SJCRH30 (cell line): ENCODE data around the gene ZNF423. TPM values are rescaled to one million over a fixed set of nuclear protein-coding genes. Genes with fewer than 3 reads are reported as not detected.

Experiments used
- DNase-seq, 2 experiments: peaks; one replicate each; pipeline ENCODE4 v3.0.0-alpha.2; 2015 to 2020
- H3K27ac ChIP-seq: fragments of 250-450 bp; sonication (Bioruptor Pico); 2 replicates; pipeline ENCODE4 v1.5.1; 2020; ENCODE audit warnings: mild to moderate bottlenecking, moderate library complexity
- H3K27me3 ChIP-seq: fragments of 250-450 bp; sonication (Bioruptor Pico); 2 replicates; pipeline ENCODE4 v1.5.1; 2020; ENCODE audit warnings: mild to moderate bottlenecking, moderate library complexity
- H3K36me3 ChIP-seq: fragments of 250-450 bp; sonication (Bioruptor Pico); 2 replicates; pipeline ENCODE4 v1.5.1; 2020; ENCODE audit warnings: mild to moderate bottlenecking, moderate library complexity
- H3K4me1 ChIP-seq: fragments of 250-450 bp; sonication (Bioruptor Pico); 2 replicates; pipeline ENCODE4 v1.5.1; 2020; ENCODE audit warnings: mild to moderate bottlenecking, moderate library complexity
- H3K4me3 ChIP-seq: fragments of 250-450 bp; sonication (Bioruptor Pico); 2 replicates; pipeline ENCODE4 v1.5.1; 2020; ENCODE audit warnings: mild to moderate bottlenecking, moderate library complexity
- H3K9me3 ChIP-seq: fragments of 250-450 bp; sonication (Bioruptor Pico); replicated peaks from 2 replicates; pipeline ENCODE4 v1.5.1; 2020; ENCODE audit warnings: mild to moderate bottlenecking, moderate library complexity
- total RNA-seq: library from RNA; depleted of rRNA; stranded (reverse); fragments of >200 nt; shearing (Covaris generic); gene quantifications from 2 replicates; pipeline ENCODE4 v1.2.3, GENCODE V29; 2014

The ZNF423 gene
- total RNA-seq, 1 experiment from 2014 or later, result 7.9 TPM

- DNase-seq, result peak; percentile 59 to 68
- no peak overlapping the region for H3K4me3 ChIP-seq
- H3K27me3 ChIP-seq, result no peaks in the 10 kb centered on the region
- H3K27ac ChIP-seq, result no peak overlapping the region
- no peaks in the 10 kb centered on the region for H3K36me3 ChIP-seq
- H3K4me1 ChIP-seq, result peaks cover 37% of the 10 kb centered on the region
- H3K9me3 ChIP-seq, result no peaks in the 10 kb centered on the region
Measured at GRCh38 chr16:49658531-49658930, 197.4 kb downstream of the ZNF423 start.

GRCh38 chr16:49657736-49658465, 198.0 kb downstream of the ZNF423 start:
- H3K27ac ChIP-seq, result no peak overlapping the region

GRCh38 chr16:49654425-49654824, 201.5 kb downstream of the ZNF423 start:
- H3K27ac ChIP-seq, result no peak overlapping the region
- H3K4me3 ChIP-seq, result no peak overlapping the region
- peaks cover 34% of the 10 kb centered on the region for H3K4me1 ChIP-seq
- no peaks in the 10 kb centered on the region for H3K36me3 ChIP-seq
- H3K9me3 ChIP-seq, result no peaks in the 10 kb centered on the region
- H3K27me3 ChIP-seq, result no peaks in the 10 kb centered on the region
- DNase-seq, result no peak

More at GRCh38 chr16:49657736-49658465, 198.0 kb downstream of the ZNF423 start:
- peaks cover 31% of the 10 kb centered on the region for H3K4me1 ChIP-seq
- no peaks in the 10 kb centered on the region for H3K9me3 ChIP-seq
- no peak overlapping the region for H3K4me3 ChIP-seq
- no peaks in the 10 kb centered on the region for H3K27me3 ChIP-seq
- no peaks in the 10 kb centered on the region for H3K36me3 ChIP-seq
- peak in 1 of 2 experiments; percentile 53 for DNase-seq

GRCh38 chr16:49653577-49653976, 202.3 kb downstream of the ZNF423 start:
- H3K4me3 ChIP-seq, result no peak overlapping the region
- H3K9me3 ChIP-seq, result no peaks in the 10 kb centered on the region
- H3K27ac ChIP-seq, result no peak overlapping the region
- no peaks in the 10 kb centered on the region for H3K27me3 ChIP-seq
- H3K4me1 ChIP-seq, result peaks cover 25% of the 10 kb centered on the region
- no peak for DNase-seq
- H3K36me3 ChIP-seq, result no peaks in the 10 kb centered on the region

DNA sequence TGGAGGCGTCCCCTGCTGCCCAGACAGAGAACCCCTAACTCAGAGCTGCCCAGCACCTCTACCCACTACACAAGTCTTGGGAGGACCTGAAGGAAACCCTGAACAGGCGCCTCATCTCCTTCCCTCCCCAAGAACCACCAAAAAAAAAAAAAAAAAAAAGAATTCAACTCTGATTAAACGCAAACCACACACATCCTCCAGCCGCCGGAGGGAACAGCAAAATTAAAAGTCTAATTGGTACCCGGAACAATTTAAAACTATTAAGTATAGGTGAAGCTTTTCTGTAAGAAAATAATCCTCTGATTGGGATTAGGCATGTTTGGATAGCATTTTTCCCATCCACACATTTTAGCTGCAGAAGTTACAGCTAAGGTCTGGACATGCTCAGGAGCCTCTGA, 202.7 kb downstream of the ZNF423 start:
- H3K36me3 ChIP-seq, result no peaks in the 10 kb centered on the region
- H3K9me3 ChIP-seq, result peaks cover 1% of the 10 kb centered on the region; the same call in 1 of the 2 replicates
- no peaks in the 10 kb centered on the region for H3K27me3 ChIP-seq
- H3K4me1 ChIP-seq, result peaks cover 21% of the 10 kb centered on the region
- H3K27ac ChIP-seq, result no peak overlapping the region
- H3K4me3 ChIP-seq, result no peak overlapping the region
- DNase-seq, result no peak

DNA sequence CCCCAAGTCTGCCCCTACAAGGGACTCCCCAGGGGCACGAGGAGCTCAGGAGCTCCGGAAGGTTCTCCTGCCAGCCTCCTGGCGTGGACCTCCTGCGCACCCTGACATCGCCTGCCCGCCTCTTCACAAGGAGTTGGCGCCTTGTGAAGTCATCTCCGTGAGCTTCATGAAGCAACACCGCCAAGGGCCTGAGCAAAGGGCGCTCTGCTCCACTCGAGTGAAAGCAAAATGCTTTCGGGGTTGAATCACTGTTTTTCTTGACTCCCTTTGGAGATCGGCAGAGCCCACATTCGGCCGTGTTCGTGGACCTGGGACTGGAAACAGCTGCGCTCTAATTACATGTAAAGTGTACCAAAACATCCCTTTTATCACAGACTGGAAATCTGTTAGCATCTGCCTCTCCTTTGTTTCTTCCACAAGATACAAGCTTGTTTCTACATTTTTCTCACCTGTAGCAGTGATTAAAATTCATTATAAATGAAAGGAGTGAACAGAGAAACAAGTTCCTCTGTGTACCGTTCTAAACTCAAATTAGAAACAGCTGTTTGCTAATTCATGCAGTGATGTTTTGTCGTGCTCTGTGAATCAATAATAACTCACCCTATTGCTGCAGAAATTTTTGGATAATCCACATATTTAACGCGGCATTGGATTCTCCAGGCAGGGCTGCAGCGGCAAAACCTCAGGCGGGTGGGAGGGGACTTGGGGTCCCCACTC, 203.3 kb downstream of the ZNF423 start:
- Histone ChIP-seq H3K4me1 (peaks cover 16% of the 10 kb centered on the region), H3K4me3 (peak overlapping the region; percentile 21; the same call in 1 of the 2 replicates), H3K27ac (no peak overlapping the region), H3K36me3 (no peaks in the 10 kb centered on the region), H3K9me3 (peaks cover 7% of the 10 kb centered on the region; the same call in 1 of the 2 replicates), H3K27me3 (no peaks in the 10 kb centered on the region)
- DNase-seq, result peak in 1 of 2 experiments; percentile 47

DNA sequence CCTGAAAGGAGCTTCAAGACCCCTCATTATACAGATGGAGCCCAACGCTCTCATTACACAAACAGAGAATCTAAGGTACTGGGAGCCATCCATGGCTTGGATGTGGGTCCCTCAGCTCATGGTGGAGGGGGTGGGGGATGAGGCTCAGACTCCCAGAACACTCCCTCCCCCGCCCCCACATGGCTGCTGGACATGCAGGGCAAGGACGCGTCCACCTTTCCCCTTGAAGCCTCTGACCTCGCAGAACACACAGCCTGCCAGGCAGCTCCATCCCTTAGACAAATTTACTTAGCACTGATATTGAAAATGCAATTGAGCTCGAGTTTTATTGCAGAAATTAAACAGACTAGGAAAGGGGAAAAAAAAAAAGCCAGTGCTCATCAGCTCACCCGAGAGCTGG, 203.9 kb downstream of the ZNF423 start:
- Histone ChIP-seq H3K27ac (no peak overlapping the region), H3K27me3 (no peaks in the 10 kb centered on the region), H3K4me3 (no peak overlapping the region), H3K9me3 (peaks cover 11% of the 10 kb centered on the region; the same call in 1 of the 2 replicates), H3K36me3 (no peaks in the 10 kb centered on the region), H3K4me1 (peaks cover 12% of the 10 kb centered on the region)
- DNase-seq, result no peak

- Histone ChIP-seq H3K36me3 (no peaks in the 10 kb centered on the region), H3K27ac (no peak overlapping the region), H3K4me3 (no peak overlapping the region), H3K27me3 (no peaks in the 10 kb centered on the region), H3K4me1 (peaks cover 12% of the 10 kb centered on the region), H3K9me3 (peaks cover 11% of the 10 kb centered on the region; the same call in 1 of the 2 replicates)
- DNase-seq, result no peak
Measured at GRCh38 chr16:49651226-49651625, 204.7 kb downstream of the ZNF423 start.

DNA sequence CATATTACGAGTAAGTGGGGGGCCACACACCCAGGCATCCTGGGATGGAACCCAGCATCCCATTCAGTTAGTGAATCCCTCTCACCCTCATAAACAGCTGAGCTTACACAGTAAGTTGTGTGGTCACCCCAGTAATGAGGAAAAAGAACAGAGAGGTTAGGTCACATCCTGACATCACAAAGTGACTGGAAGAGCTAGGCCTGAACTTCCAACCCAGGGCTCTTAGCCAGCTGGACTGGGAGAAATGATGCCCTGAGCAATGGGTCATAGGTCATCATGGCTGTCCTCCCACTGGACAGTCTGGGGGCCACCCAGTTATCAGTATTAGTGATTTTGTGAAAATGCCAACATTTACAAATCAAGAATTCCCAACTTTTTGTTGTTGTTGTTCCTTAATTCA, 205.3 kb downstream of the ZNF423 start:
- no peak overlapping the region for H3K27ac ChIP-seq
- no peaks in the 10 kb centered on the region for H3K36me3 ChIP-seq
- peaks cover 12% of the 10 kb centered on the region for H3K4me1 ChIP-seq
- H3K4me3 ChIP-seq, result no peak overlapping the region
- H3K27me3 ChIP-seq, result no peaks in the 10 kb centered on the region
- H3K9me3 ChIP-seq, result peaks cover 11% of the 10 kb centered on the region; the same call in 1 of the 2 replicates
- no peak for DNase-seq

GRCh38 chr16:49649013-49649765, 206.7 kb downstream of the ZNF423 start:
- Histone ChIP-seq H3K36me3 (no peaks in the 10 kb centered on the region), H3K9me3 (peaks cover 11% of the 10 kb centered on the region; the same call in 1 of the 2 replicates), H3K27ac (no peak overlapping the region), H3K4me1 (peaks cover 12% of the 10 kb centered on the region), H3K27me3 (no peaks in the 10 kb centered on the region), H3K4me3 (no peak overlapping the region)
- DNase-seq, result no peak

DNA sequence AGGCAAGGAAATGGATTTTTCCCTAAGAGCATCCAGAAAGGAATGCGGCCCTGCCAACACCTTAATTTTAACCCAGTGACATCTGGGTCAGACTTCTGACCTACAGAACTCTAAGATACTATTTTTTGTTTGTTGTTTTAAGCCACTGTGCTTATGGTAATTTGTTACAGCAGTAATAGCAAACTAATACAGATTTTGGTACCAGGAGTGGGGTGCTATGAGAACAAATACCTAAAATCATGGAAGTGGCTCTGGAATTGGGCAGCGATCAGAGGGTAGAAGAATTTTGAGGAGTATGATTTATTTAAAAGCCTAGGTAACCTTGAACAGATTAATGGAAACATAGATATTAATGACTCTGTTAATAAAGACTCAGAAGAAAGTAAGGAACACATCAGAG, 208.2 kb downstream of the ZNF423 start:
- Histone ChIP-seq H3K4me1 (peaks cover 12% of the 10 kb centered on the region), H3K27me3 (no peaks in the 10 kb centered on the region), H3K9me3 (peaks cover 11% of the 10 kb centered on the region; the same call in 1 of the 2 replicates), H3K27ac (no peak overlapping the region), H3K36me3 (no peaks in the 10 kb centered on the region), H3K4me3 (no peak overlapping the region)
- no peak for DNase-seq

DNA sequence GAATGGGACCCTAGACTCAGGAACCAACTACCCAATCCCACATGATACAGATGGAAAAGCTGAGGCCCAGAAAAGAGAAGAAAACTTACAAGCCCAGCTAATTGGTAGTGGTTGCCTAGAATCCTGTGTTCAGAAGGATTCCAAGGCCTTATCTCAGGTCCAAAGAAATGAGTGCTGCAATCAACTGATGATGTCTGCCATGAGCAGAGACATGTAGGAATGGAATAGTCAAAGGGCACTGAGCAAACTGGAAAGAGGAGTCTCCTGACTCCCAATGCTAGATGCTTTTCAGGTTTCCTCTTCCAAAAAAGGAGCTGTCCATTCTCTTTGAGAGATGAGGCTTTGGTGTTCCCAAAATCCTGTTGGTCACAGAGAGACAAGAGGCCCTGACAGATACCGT, 210.6 kb downstream of the ZNF423 start:
- no peak for DNase-seq
- Histone ChIP-seq H3K4me3 (no peak overlapping the region), H3K4me1 (peaks cover 11% of the 10 kb centered on the region), H3K27ac (no peak overlapping the region), H3K27me3 (no peaks in the 10 kb centered on the region), H3K36me3 (no peaks in the 10 kb centered on the region), H3K9me3 (peaks cover 11% of the 10 kb centered on the region; the same call in 1 of the 2 replicates)

DNA sequence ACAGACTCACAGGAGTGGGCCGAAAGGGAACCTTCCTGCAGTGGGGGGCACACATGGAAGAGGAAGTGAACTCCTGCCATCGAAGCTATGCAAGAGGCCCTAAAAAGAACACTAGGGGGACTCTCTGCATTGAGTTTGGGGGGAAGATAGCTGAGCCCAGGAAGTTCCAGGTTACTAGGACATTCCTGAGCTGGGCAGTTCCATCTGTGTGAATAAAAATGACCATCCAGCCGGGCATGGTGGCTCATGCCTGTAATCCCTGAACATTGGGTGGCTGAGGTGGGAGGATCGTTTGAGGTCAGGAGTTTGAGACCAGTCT, 211.8 kb downstream of the ZNF423 start:
- DNase-seq, result peak in 1 of 2 experiments; percentile 56
- Histone ChIP-seq H3K27ac (no peak overlapping the region), H3K27me3 (no peaks in the 10 kb centered on the region), H3K4me1 (peaks cover 15% of the 10 kb centered on the region), H3K36me3 (no peaks in the 10 kb centered on the region), H3K9me3 (peaks cover 11% of the 10 kb centered on the region; the same call in 1 of the 2 replicates), H3K4me3 (no peak overlapping the region)

GRCh38 chr16:49643429-49644144, 212.3 kb downstream of the ZNF423 start:
- DNase-seq, result no peak
- H3K27me3 ChIP-seq, result no peaks in the 10 kb centered on the region
- H3K27ac ChIP-seq, result no peak overlapping the region

More at GRCh38 chr16:49643429-49644144, 212.3 kb downstream of the ZNF423 start:
- H3K4me1 ChIP-seq, result peaks cover 19% of the 10 kb centered on the region
- no peak overlapping the region for H3K4me3 ChIP-seq
- H3K9me3 ChIP-seq, result peaks cover 11% of the 10 kb centered on the region; the same call in 1 of the 2 replicates
- H3K36me3 ChIP-seq, result no peaks in the 10 kb centered on the region
